Measurements from ENCODE around the gene SLC25A41. TPM values are rescaled to one million over a fixed set of nuclear protein-coding genes. Genes with fewer than 3 reads are reported as not detected.

SLC25A41 gene
- total and polyA plus RNA-seq, 2 donors (not counting 1 experiment from before 2014, with no cell fraction given) = 0.30 to 0.48 TPM

DNA sequence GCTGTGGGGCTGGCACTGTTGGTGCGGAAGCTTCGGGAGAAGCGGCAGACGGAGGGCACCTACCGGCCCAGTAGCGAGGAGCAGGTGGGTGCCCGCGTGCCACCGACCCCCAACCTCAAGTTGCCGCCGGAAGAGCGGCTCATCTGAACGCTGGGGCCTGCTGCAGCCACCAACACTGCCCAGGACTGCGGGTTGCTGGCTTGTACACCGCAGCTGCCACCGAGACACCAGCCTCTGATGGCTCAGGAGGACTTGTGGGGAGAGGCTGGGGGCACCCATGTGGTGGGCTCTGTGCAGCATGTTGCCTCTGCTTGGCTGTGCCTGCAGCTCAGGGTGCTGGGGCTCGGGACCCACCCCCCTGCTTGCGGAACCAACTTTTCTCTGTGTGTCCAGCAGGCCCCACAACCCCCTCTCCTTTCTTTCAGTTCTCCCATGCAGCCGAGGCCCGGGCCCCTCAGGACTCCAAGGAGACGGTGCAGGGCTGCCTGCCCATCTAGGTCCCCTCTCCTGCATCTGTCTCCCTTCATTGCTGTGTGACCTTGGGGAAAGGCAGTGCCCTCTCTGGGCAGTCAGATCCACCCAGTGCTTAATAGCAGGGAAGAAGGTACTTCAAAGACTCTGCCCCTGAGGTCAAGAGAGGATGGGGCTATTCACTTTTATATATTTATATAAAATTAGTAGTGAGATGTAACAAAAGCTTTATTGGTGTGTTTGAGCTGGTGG lies 33.1 kb upstream of the SLC25A41 start:
- Histone ChIP-seq H3K36me3 (replicated peaks in 1 of 2; ENCODE audit: control extremely low read depth in 1 of 2, control insufficient read depth in 1 of 2, extremely low read depth in 1 of 2, insufficient read depth in 2 of 2, low read length in 1 of 2) (peaks cover 0 to 28% of the 10 kb centered on the region in 2 experiments), H3K4me2 (replicated peaks; ENCODE audit: low read depth, low read length, poor library complexity, severe bottlenecking) (no peak overlapping the region), H3K27ac (ENCODE audit: low read length in 2 of 2) (no peak overlapping the region), H3K4me1 (ENCODE audit: control insufficient read depth in 2 of 2, insufficient read depth in 2 of 2, low read length in 2 of 2) (peaks cover 10 to 11% of the 10 kb centered on the region in 2 donors), H3K9ac (ENCODE audit: low read length) (no peak overlapping the region), H4K20me1 (ENCODE audit: control insufficient read depth, insufficient read depth, low read length, poor library complexity, severe bottlenecking) (no peaks in the 10 kb centered on the region), H3K4me3 (ENCODE audit: control extremely low read depth in 1 of 5, extremely low read depth in 1 of 5, insufficient read depth in 1 of 5, low read depth in 2 of 5, low read length in 4 of 5) (no peak overlapping the region), H3K9me3 (ENCODE audit: control extremely low read depth in 1 of 3, control insufficient read depth in 2 of 3, insufficient read depth in 1 of 3, low read length in 2 of 3) (peaks cover 0 to 10% (median 0%) of the 10 kb centered on the region in 3 donors), H3K79me2 (ENCODE audit: control insufficient read depth, insufficient read depth, low read length) (no peaks in the 10 kb centered on the region), H3K27me3 (replicated peaks in 1 of 4; ENCODE audit: control extremely low read depth in 1 of 4, control insufficient read depth in 3 of 4, insufficient read depth in 4 of 4, low read length in 3 of 4) (peaks cover 0 to 15% (median 6%) of the 10 kb centered on the region in 4 experiments), H2AFZ (ENCODE audit: insufficient read depth, low read depth, low read length, poor library complexity, severe bottlenecking) (no peak overlapping the region)
- WGBS (ENCODE audit: insufficient coverage) = 96% methylated on average over 19 of the region's 21 CpGs
- intact Hi-C loops (cut with micrococcal nuclease) = no loop called here
- POLR2A ChIA-PET = interaction anchor here (1.3 kb wide), 1 partner anchor 50 kb away, joined by 6 read pairs; no protein-coding TSS in a partner anchor
- Mint-ChIP-seq H3K27me3 (no peaks in the 10 kb centered on the region), H3K4me3 (no peak overlapping the region), H3K9me3 (ENCODE audit: insufficient read depth) (no peaks in the 10 kb centered on the region), H3K27ac (peak overlapping the region; percentile 26), H3K4me1 (peaks cover 15% of the 10 kb centered on the region)
- ATAC-seq (ENCODE audit: low read depth) = no peak
- TF ChIP-seq EZH2 (IDR thresholded peaks at IDR 0.05; ENCODE audit: borderline replicate concordance, insufficient read depth, low read depth, low read length, poor library complexity, severe bottlenecking) (no peak), CTCF (IDR thresholded peaks at IDR 0.05) (no peak)
- CTCF ChIA-PET = interaction anchor here (0.6 kb wide), 1 partner anchor 202 kb away, joined by 3 read pairs; no protein-coding TSS in a partner anchor
- no peak for DNase-seq

GRCh38 chr19:6465663-6466062 lies 32.1 kb upstream of the SLC25A41 start:
- Mint-ChIP-seq H3K4me1 (peaks cover 15% of the 10 kb centered on the region), H3K27me3 (no peaks in the 10 kb centered on the region), H3K4me3 (no peak overlapping the region), H3K9me3 (ENCODE audit: insufficient read depth) (no peaks in the 10 kb centered on the region), H3K27ac (peak overlapping the region; percentile 65)
- Histone ChIP-seq H3K4me3 (ENCODE audit: control extremely low read depth in 1 of 5, extremely low read depth in 1 of 5, insufficient read depth in 1 of 5, low read depth in 2 of 5, low read length in 4 of 5) (no peak overlapping the region), H3K36me3 (replicated peaks in 1 of 2; ENCODE audit: control extremely low read depth in 1 of 2, control insufficient read depth in 1 of 2, extremely low read depth in 1 of 2, insufficient read depth in 2 of 2, low read length in 1 of 2) (peaks cover 0 to 23% of the 10 kb centered on the region in 2 experiments), H2AFZ (ENCODE audit: insufficient read depth, low read depth, low read length, poor library complexity, severe bottlenecking) (no peak overlapping the region), H3K79me2 (ENCODE audit: control insufficient read depth, insufficient read depth, low read length) (no peaks in the 10 kb centered on the region), H4K20me1 (ENCODE audit: control insufficient read depth, insufficient read depth, low read length, poor library complexity, severe bottlenecking) (no peaks in the 10 kb centered on the region), H3K9ac (ENCODE audit: low read length) (no peak overlapping the region), H3K4me2 (replicated peaks; ENCODE audit: low read depth, low read length, poor library complexity, severe bottlenecking) (no peak overlapping the region), H3K27me3 (replicated peaks in 1 of 4; ENCODE audit: control extremely low read depth in 1 of 4, control insufficient read depth in 3 of 4, insufficient read depth in 4 of 4, low read length in 3 of 4) (peaks cover 0 to 15% (median 6%) of the 10 kb centered on the region in 4 experiments), H3K27ac (ENCODE audit: low read length in 2 of 2) (no peak overlapping the region), H3K4me1 (ENCODE audit: control insufficient read depth in 2 of 2, insufficient read depth in 2 of 2, low read length in 2 of 2) (peaks cover 11 to 14% of the 10 kb centered on the region in 2 donors), H3K9me3 (ENCODE audit: control extremely low read depth in 1 of 3, control insufficient read depth in 2 of 3, insufficient read depth in 1 of 3, low read length in 2 of 3) (peaks cover 0 to 10% (median 0%) of the 10 kb centered on the region in 3 donors)
- ChIA-PET POLR2A (interaction anchor here (0.5 to 1.3 kb wide), 2 partner anchors 51 to 319 kb away, joined by 5 to 6 read pairs; no protein-coding TSS in a partner anchor), CTCF (interaction anchor here (1.0 kb wide), 1 partner anchor 38 kb away, joined by 3 read pairs; no protein-coding TSS in a partner anchor)
- TF ChIP-seq CTCF (IDR thresholded peaks at IDR 0.05) = no peak
- TF ChIP-seq EZH2 (IDR thresholded peaks at IDR 0.05; ENCODE audit: borderline replicate concordance, insufficient read depth, low read depth, low read length, poor library complexity, severe bottlenecking) = no peak
- ATAC-seq (ENCODE audit: low read depth) = no peak
- no peak for DNase-seq
- 94% methylated on average over 8 of the region's 8 CpGs for WGBS (ENCODE audit: insufficient coverage)
- intact Hi-C loops (cut with micrococcal nuclease) = no loop called here

Measured in B cell (primary cell).